Ishikawa (cell line): ENCODE measurements around the gene TMSB15A.

Experiments
- EP300 ChIP-seq: IDR thresholded peaks from 2 replicates; pipeline ENCODE4 v1.6.1; 2012; ENCODE audit warnings: borderline replicate concordance
- NFIC ChIP-seq: IDR thresholded peaks from 2 replicates; pipeline ENCODE4 v1.6.1; 2012
- TCF12 ChIP-seq: IDR thresholded peaks from 2 replicates; pipeline ENCODE4 v1.6.1; 2012; ENCODE audit warnings: low read depth
- TEAD4 ChIP-seq: IDR thresholded peaks from 2 replicates; pipeline ENCODE4 v1.6.1; 2012
- YY1 ChIP-seq: IDR thresholded peaks from 2 replicates; pipeline ENCODE4 v1.6.1; 2012; ENCODE audit warnings: low read depth
- TF ChIP-seq, protein P1 (sequence below): IDR thresholded peaks from 2 replicates; pipeline ENCODE4 v1.6.1; 2012; ENCODE audit warnings: low read depth, mild to moderate bottlenecking

DNA sequence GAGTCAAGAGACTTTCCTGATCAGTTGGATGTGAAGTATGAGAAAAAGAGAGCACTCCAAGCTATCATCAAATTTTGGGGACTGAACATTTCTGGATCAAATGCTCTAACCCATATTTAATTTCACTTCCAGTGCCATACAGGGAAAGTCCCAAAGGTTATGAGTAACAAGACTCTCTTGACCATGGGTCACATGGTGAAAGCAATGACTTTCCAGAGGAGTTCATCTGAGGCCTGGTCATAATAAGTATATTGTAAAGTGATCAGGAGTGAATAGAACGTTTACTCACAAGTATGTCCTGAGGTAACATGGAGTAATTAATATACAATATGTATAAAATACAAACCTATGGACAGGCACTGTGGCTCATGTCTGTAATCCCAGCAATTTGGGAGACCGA is 42.1 kb upstream of the TMSB15A start:
- TF ChIP-seq YY1 (no peak), TEAD4 (no peak), NFIC (no peak), TCF12 (no peak), EP300 (no peak)
- TF ChIP-seq, protein P1, sequence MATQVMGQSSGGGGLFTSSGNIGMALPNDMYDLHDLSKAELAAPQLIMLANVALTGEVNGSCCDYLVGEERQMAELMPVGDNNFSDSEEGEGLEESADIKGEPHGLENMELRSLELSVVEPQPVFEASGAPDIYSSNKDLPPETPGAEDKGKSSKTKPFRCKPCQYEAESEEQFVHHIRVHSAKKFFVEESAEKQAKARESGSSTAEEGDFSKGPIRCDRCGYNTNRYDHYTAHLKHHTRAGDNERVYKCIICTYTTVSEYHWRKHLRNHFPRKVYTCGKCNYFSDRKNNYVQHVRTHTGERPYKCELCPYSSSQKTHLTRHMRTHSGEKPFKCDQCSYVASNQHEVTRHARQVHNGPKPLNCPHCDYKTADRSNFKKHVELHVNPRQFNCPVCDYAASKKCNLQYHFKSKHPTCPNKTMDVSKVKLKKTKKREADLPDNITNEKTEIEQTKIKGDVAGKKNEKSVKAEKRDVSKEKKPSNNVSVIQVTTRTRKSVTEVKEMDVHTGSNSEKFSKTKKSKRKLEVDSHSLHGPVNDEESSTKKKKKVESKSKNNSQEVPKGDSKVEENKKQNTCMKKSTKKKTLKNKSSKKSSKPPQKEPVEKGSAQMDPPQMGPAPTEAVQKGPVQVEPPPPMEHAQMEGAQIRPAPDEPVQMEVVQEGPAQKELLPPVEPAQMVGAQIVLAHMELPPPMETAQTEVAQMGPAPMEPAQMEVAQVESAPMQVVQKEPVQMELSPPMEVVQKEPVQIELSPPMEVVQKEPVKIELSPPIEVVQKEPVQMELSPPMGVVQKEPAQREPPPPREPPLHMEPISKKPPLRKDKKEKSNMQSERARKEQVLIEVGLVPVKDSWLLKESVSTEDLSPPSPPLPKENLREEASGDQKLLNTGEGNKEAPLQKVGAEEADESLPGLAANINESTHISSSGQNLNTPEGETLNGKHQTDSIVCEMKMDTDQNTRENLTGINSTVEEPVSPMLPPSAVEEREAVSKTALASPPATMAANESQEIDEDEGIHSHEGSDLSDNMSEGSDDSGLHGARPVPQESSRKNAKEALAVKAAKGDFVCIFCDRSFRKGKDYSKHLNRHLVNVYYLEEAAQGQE = no peak
